ENCODE data around the gene ZNF678. TPM values are rescaled to one million over a fixed set of nuclear protein-coding genes. Genes with fewer than 3 reads are reported as not detected.

Gene ZNF678
- total RNA-seq, 1 donor from 2014 or later = 17.5 TPM

DNA sequence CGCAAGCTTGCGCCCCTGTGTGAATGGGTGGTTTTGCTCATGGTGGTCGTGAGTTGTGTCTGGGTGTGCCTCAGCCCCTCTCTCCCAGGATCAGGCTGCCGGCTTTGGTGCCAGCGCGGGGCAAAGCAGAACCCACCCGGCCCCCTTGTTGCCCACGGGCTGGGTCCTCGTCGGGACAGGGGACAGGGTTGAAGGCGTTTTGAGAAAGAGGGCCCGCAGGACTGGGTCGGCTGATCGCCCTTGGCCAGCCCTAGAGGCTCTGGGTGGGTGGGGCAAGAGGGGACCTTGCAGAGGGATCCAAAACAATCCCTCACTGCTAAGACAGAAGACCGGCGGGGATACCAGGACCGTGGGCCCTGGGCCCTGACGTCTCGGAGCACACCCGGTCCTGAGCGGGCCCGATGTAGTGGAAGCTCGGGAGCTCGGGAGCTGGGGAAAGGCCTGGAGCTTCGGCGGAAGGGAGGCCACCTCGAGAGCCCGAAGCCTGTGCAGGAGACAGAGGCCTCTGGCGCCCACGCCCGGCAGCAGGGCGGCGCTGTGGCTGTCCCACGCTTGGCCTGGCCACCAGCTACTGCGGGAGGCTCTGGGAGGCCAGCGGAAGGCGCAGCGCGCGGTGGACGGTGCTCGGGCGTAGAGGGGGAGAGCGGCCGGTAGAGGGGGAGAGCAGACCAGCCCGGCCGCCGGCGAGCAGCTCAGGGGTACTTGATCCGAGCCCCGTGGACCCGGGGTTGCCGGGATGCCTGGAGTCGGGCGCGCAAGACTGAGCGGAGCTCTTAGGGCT, 2.8 kb upstream of the ZNF678 start:
- H3K4me3 Mint-ChIP-seq (ENCODE audit: unreplicated experiment) = no peak overlapping the region
- DNase-seq = no peak
- peaks cover 5% of the 10 kb centered on the region for H3K9me3 Mint-ChIP-seq (ENCODE audit: unreplicated experiment)
- no peak overlapping the region for H3K27ac Mint-ChIP-seq (ENCODE audit: unreplicated experiment)
- H3K27me3 Mint-ChIP-seq (ENCODE audit: unreplicated experiment) = peaks cover 8% of the 10 kb centered on the region
- H3K4me1 Mint-ChIP-seq (ENCODE audit: low read depth, unreplicated experiment) = peaks cover 1% of the 10 kb centered on the region
- H3K36me3 Mint-ChIP-seq (ENCODE audit: unreplicated experiment) = no peaks in the 10 kb centered on the region
- no peak for TF ChIP-seq CTCF (IDR thresholded peaks at IDR 0.05; ENCODE audit: partially characterized antibody, unreplicated experiment)

GRCh38 chr1:227561241-227561907, 2.0 kb upstream of the ZNF678 start:
- no peak for DNase-seq
- peaks cover 8% of the 10 kb centered on the region for H3K27me3 Mint-ChIP-seq (ENCODE audit: unreplicated experiment)
- no peak for TF ChIP-seq CTCF (IDR thresholded peaks at IDR 0.05; ENCODE audit: partially characterized antibody, unreplicated experiment)
- H3K4me3 Mint-ChIP-seq (ENCODE audit: unreplicated experiment) = no peak overlapping the region
- no peak overlapping the region for H3K27ac Mint-ChIP-seq (ENCODE audit: unreplicated experiment)
- peaks cover 1% of the 10 kb centered on the region for H3K4me1 Mint-ChIP-seq (ENCODE audit: low read depth, unreplicated experiment)
- H3K36me3 Mint-ChIP-seq (ENCODE audit: unreplicated experiment) = peaks cover 2% of the 10 kb centered on the region
- H3K9me3 Mint-ChIP-seq (ENCODE audit: unreplicated experiment) = peaks cover 5% of the 10 kb centered on the region

GRCh38 chr1:227562037-227562436, 1.3 kb upstream of the ZNF678 start:
- DNase-seq = no peak
- Mint-ChIP-seq H3K27ac (ENCODE audit: unreplicated experiment) (no peak overlapping the region), H3K4me1 (ENCODE audit: low read depth, unreplicated experiment) (peaks cover 1% of the 10 kb centered on the region), H3K36me3 (ENCODE audit: unreplicated experiment) (peaks cover 7% of the 10 kb centered on the region), H3K4me3 (ENCODE audit: unreplicated experiment) (no peak overlapping the region), H3K27me3 (ENCODE audit: unreplicated experiment) (peaks cover 8% of the 10 kb centered on the region), H3K9me3 (ENCODE audit: unreplicated experiment) (peaks cover 5% of the 10 kb centered on the region)
- no peak for TF ChIP-seq CTCF (IDR thresholded peaks at IDR 0.05; ENCODE audit: partially characterized antibody, unreplicated experiment)

- Mint-ChIP-seq H3K4me1 (ENCODE audit: low read depth, unreplicated experiment) (peaks cover 1% of the 10 kb centered on the region), H3K36me3 (ENCODE audit: unreplicated experiment) (peaks cover 7% of the 10 kb centered on the region), H3K27me3 (ENCODE audit: unreplicated experiment) (peaks cover 8% of the 10 kb centered on the region), H3K9me3 (ENCODE audit: unreplicated experiment) (peaks cover 5% of the 10 kb centered on the region), H3K27ac (ENCODE audit: unreplicated experiment) (peak overlapping the region; percentile 99), H3K4me3 (ENCODE audit: unreplicated experiment) (peak overlapping the region; percentile 100)
- no peak for TF ChIP-seq CTCF (IDR thresholded peaks at IDR 0.05; ENCODE audit: partially characterized antibody, unreplicated experiment)
- DNase-seq = no peak
These were observed 428 bp upstream of the ZNF678 start for GRCh38 chr1:227562933-227563323.

- peaks cover 1% of the 10 kb centered on the region for H3K4me1 Mint-ChIP-seq (ENCODE audit: low read depth, unreplicated experiment)
- peaks cover 2% of the 10 kb centered on the region for H3K27me3 Mint-ChIP-seq (ENCODE audit: unreplicated experiment)
- H3K36me3 Mint-ChIP-seq (ENCODE audit: unreplicated experiment) = peaks cover 7% of the 10 kb centered on the region
- no peak for DNase-seq
- peaks cover 3% of the 10 kb centered on the region for H3K9me3 Mint-ChIP-seq (ENCODE audit: unreplicated experiment)
- TF ChIP-seq CTCF (IDR thresholded peaks at IDR 0.05; ENCODE audit: partially characterized antibody, unreplicated experiment) = no peak
- H3K27ac Mint-ChIP-seq (ENCODE audit: unreplicated experiment) = no peak overlapping the region
- H3K4me3 Mint-ChIP-seq (ENCODE audit: unreplicated experiment) = no peak overlapping the region
These were observed 3.9 kb downstream of the ZNF678 start for GRCh38 chr1:227567256-227567655.
